Glutamatergic neuron (in vitro differentiated cells): ENCODE results near the gene TDRD7. TPM values are rescaled to one million over a fixed set of nuclear protein-coding genes. Genes with fewer than 3 reads are reported as not detected.

ENCODE experiments used
- DNase-seq: peaks from one replicate; pipeline ENCODE4 v3.0.0; 2022
- H3K27ac Mint-ChIP-seq: one replicate; pipeline ENCODE4 v1.8.0; 2020; ENCODE audit warnings: mild to moderate bottlenecking, mixed read lengths, inconsistent platforms; ENCODE audit not compliant: unreplicated experiment
- H3K27me3 Mint-ChIP-seq: one replicate; pipeline ENCODE4 v1.8.0; 2020; ENCODE audit warnings: mild to moderate bottlenecking, moderate library complexity, mixed read lengths, inconsistent platforms; ENCODE audit not compliant: unreplicated experiment
- H3K36me3 Mint-ChIP-seq: one replicate; pipeline ENCODE4 v1.8.0; 2020; ENCODE audit warnings: mild to moderate bottlenecking, mixed read lengths, inconsistent platforms; ENCODE audit not compliant: unreplicated experiment
- H3K4me1 Mint-ChIP-seq: one replicate; pipeline ENCODE4 v1.8.0; 2020; ENCODE audit warnings: mild to moderate bottlenecking, low read depth, mixed read lengths, inconsistent platforms; ENCODE audit not compliant: unreplicated experiment
- H3K4me3 Mint-ChIP-seq: one replicate; pipeline ENCODE4 v1.8.0; 2020; ENCODE audit warnings: mild to moderate bottlenecking, mixed read lengths, inconsistent platforms; ENCODE audit not compliant: unreplicated experiment
- H3K9me3 Mint-ChIP-seq: one replicate; pipeline ENCODE4 v1.8.0; 2020; ENCODE audit warnings: mild to moderate bottlenecking, moderate library complexity, mixed read lengths, inconsistent platforms; ENCODE audit not compliant: unreplicated experiment
- CTCF ChIP-seq: fragments of 200-600 bp; sonication (generic); IDR thresholded peaks from one replicate; pipeline ENCODE4 v1.5.0; 2021; ENCODE audit not compliant: partially characterized antibody, unreplicated experiment
- total RNA-seq: library from RNA; stranded (reverse); fragmentation: NEBNext Ultra II Directional; extraction: Animal tissue kit (Norgen Biotek cat#: 25700); gene quantifications from one replicate; pipeline ENCODE4 v1.2.1, GENCODE V29; 2021; ENCODE audit not compliant: unreplicated experiment

The TDRD7 gene
- total RNA-seq, 1 donor from 2014 or later: 1.4 TPM

GRCh38 chr9:97462159-97462558 lies 50.3 kb downstream of the TDRD7 start:
- Mint-ChIP-seq H3K4me3 (no peak overlapping the region), H3K36me3 (no peaks in the 10 kb centered on the region), H3K27me3 (no peaks in the 10 kb centered on the region), H3K4me1 (no peaks in the 10 kb centered on the region), H3K9me3 (peaks cover 2% of the 10 kb centered on the region), H3K27ac (no peak overlapping the region)
- no peak for DNase-seq
- TF ChIP-seq CTCF: no peak

- Mint-ChIP-seq H3K27ac (no peak overlapping the region), H3K36me3 (no peaks in the 10 kb centered on the region), H3K9me3 (peaks cover 2% of the 10 kb centered on the region), H3K4me3 (no peak overlapping the region), H3K27me3 (no peaks in the 10 kb centered on the region), H3K4me1 (no peaks in the 10 kb centered on the region)
- no peak for DNase-seq
- TF ChIP-seq CTCF: no peak
Observed at GRCh38 chr9:97462914-97463313, 51.0 kb downstream of the TDRD7 start.

- H3K36me3 Mint-ChIP-seq: no peaks in the 10 kb centered on the region
- TF ChIP-seq CTCF: peak; percentile 37
- H3K27ac Mint-ChIP-seq: no peak overlapping the region
- DNase-seq: peak; percentile 77
- H3K4me1 Mint-ChIP-seq: no peaks in the 10 kb centered on the region
- peaks cover 2% of the 10 kb centered on the region for H3K9me3 Mint-ChIP-seq
- no peak overlapping the region for H3K4me3 Mint-ChIP-seq
- H3K27me3 Mint-ChIP-seq: no peaks in the 10 kb centered on the region
Observed at GRCh38 chr9:97468658-97469448, 57.0 kb downstream of the TDRD7 start.

- TF ChIP-seq CTCF: no peak
- DNase-seq: no peak
Observed at GRCh38 chr9:97470076-97470475, 58.2 kb downstream of the TDRD7 start.

GRCh38 chr9:97473717-97474116 lies 61.8 kb downstream of the TDRD7 start:
- Mint-ChIP-seq H3K4me3 (no peak overlapping the region), H3K27me3 (peaks cover 3% of the 10 kb centered on the region), H3K27ac (no peak overlapping the region), H3K9me3 (peaks cover 3% of the 10 kb centered on the region), H3K36me3 (no peaks in the 10 kb centered on the region), H3K4me1 (no peaks in the 10 kb centered on the region)
- DNase-seq: no peak
- TF ChIP-seq CTCF: no peak

More at GRCh38 chr9:97470076-97470475, 58.2 kb downstream of the TDRD7 start:
- peaks cover 3% of the 10 kb centered on the region for H3K9me3 Mint-ChIP-seq
- H3K4me3 Mint-ChIP-seq: no peak overlapping the region
- H3K27ac Mint-ChIP-seq: no peak overlapping the region
- no peaks in the 10 kb centered on the region for H3K4me1 Mint-ChIP-seq
- no peaks in the 10 kb centered on the region for H3K27me3 Mint-ChIP-seq
- H3K36me3 Mint-ChIP-seq: no peaks in the 10 kb centered on the region
